ENCODE measurements around the gene DHRS4L2.
"Not testable (repeated sequence)": the region's sequence is repeated elsewhere in the genome, so short reads cannot be mapped to it uniquely, and the experiment has no call there.

The DHRS4L2 gene

GRCh38 chr14:23974041-23974440 lies 14.7 kb upstream of the DHRS4L2 start:
- DNase-seq = not testable (repeated sequence)

- not testable (repeated sequence) for DNase-seq
Observed at GRCh38 chr14:23977208-23977607, 11.5 kb upstream of the DHRS4L2 start.

GRCh38 chr14:23981951-23982813 lies 6.5 kb upstream of the DHRS4L2 start:
- DNase-seq = not testable (repeated sequence)

GRCh38 chr14:23984891-23985602 lies 3.7 kb upstream of the DHRS4L2 start:
- no peak for DNase-seq

- not testable (repeated sequence) for DNase-seq
Observed at GRCh38 chr14:23988223-23988606, 514 bp upstream of the DHRS4L2 start.

GRCh38 chr14:23989734-23990445 lies 1.2 kb downstream of the DHRS4L2 start:
- DNase-seq = not testable (repeated sequence)

GRCh38 chr14:23990961-23991360 lies 2.2 kb downstream of the DHRS4L2 start:
- DNase-seq = not testable (repeated sequence)

GRCh38 chr14:23993042-23993441 lies 4.3 kb downstream of the DHRS4L2 start:
- DNase-seq = not testable (repeated sequence)

- not testable (repeated sequence) for DNase-seq
Observed at GRCh38 chr14:23996009-23996408, 7.3 kb downstream of the DHRS4L2 start.

GRCh38 chr14:23996825-23997224 lies 8.1 kb downstream of the DHRS4L2 start:
- DNase-seq = not testable (repeated sequence)

GRCh38 chr14:23999640-24000039 lies 10.9 kb downstream of the DHRS4L2 start:
- not testable (repeated sequence) for DNase-seq

- DNase-seq = not testable (repeated sequence)
Observed at GRCh38 chr14:24001078-24001477, 12.3 kb downstream of the DHRS4L2 start.

GRCh38 chr14:24001679-24002078 lies 12.9 kb downstream of the DHRS4L2 start:
- not testable (repeated sequence) for DNase-seq

- not testable (repeated sequence) for DNase-seq
Observed at GRCh38 chr14:24006471-24006816, 17.7 kb downstream of the DHRS4L2 start.

GRCh38 chr14:24006817-24007652 lies 18.3 kb downstream of the DHRS4L2 start:
- peak; percentile 65 for DNase-seq

- DNase-seq = no peak
Observed at GRCh38 chr14:24011051-24011450, 22.3 kb downstream of the DHRS4L2 start.

- DNase-seq = not testable (repeated sequence)
Observed at GRCh38 chr14:24012726-24013273, 24.1 kb downstream of the DHRS4L2 start.

- peak; percentile 47 for DNase-seq
Observed at GRCh38 chr14:24013654-24014514, 25.2 kb downstream of the DHRS4L2 start.

- not testable (repeated sequence) for DNase-seq
Observed at GRCh38 chr14:24015745-24016144, 27.0 kb downstream of the DHRS4L2 start.

GRCh38 chr14:24018978-24019377 lies 30.2 kb downstream of the DHRS4L2 start:
- DNase-seq = not testable (repeated sequence)

GRCh38 chr14:24019944-24020343 lies 31.2 kb downstream of the DHRS4L2 start:
- not testable (repeated sequence) for DNase-seq
